ENCODE measurements around the gene COL9A1. TPM values are rescaled to one million over a fixed set of nuclear protein-coding genes. Genes with fewer than 3 reads are reported as not detected.
"Not testable (repeated sequence)": the region's sequence is repeated elsewhere in the genome, so short reads cannot be mapped to it uniquely, and the experiment has no call there.

COL9A1 gene
- total RNA-seq, 4 donors from 2014 or later: 0.10 TPM; not detected in 3

GRCh38 chr6:70337743-70338105 is 34.8 kb upstream of the COL9A1 start:
- TF ChIP-seq POLR2A (IDR thresholded peaks at IDR 0.05): no peak
- no peak for TF ChIP-seq CTCF (IDR thresholded peaks at IDR 0.05)
- DNase-seq (ENCODE audit: low spot score in 2 of 2): no peak
- no peak overlapping the region for H3K4me3 ChIP-seq (ENCODE audit: low read depth, poor library complexity, severe bottlenecking)
- intact Hi-C loops (cut with DNase I; ENCODE audit: low total_unique reads): no loop called here
- WGBS, 2 donors: 84 to 92% methylated on average over 3 of the region's 3 CpGs

- no peak overlapping the region for H3K4me3 ChIP-seq (ENCODE audit: low read depth, poor library complexity, severe bottlenecking)
- no peak for DNase-seq (ENCODE audit: low spot score in 2 of 2)
- intact Hi-C loops (cut with DNase I; ENCODE audit: low total_unique reads): no loop called here
- no peak for TF ChIP-seq POLR2A (IDR thresholded peaks at IDR 0.05)
- 71 to 85% methylated on average over 7 of the region's 7 CpGs for WGBS, 2 donors
Observed at GRCh38 chr6:70336996-70337742, 34.3 kb upstream of the COL9A1 start.

GRCh38 chr6:70327036-70327435 is 24.2 kb upstream of the COL9A1 start:
- DNase-seq (ENCODE audit: low spot score in 2 of 2): no peak
- no peak overlapping the region for H3K4me3 ChIP-seq (ENCODE audit: low read depth, poor library complexity, severe bottlenecking)
- WGBS, 2 donors: 61 to 69% methylated on average over 4 of the region's 4 CpGs
- TF ChIP-seq POLR2A (IDR thresholded peaks at IDR 0.05) (no peak), CTCF (IDR thresholded peaks at IDR 0.05) (no peak)
- intact Hi-C loops (cut with DNase I; ENCODE audit: low total_unique reads): no loop called here

- no peak overlapping the region for H3K4me3 ChIP-seq (ENCODE audit: low read depth, poor library complexity, severe bottlenecking)
- TF ChIP-seq POLR2A (IDR thresholded peaks at IDR 0.05) (no peak), CTCF (IDR thresholded peaks at IDR 0.05) (no peak)
- intact Hi-C loops (cut with DNase I; ENCODE audit: low total_unique reads): no loop called here
- DNase-seq (ENCODE audit: low spot score in 2 of 2): no peak
Observed at GRCh38 chr6:70325009-70325408, 22.1 kb upstream of the COL9A1 start.

- DNase-seq (ENCODE audit: low spot score in 2 of 2); intact Hi-C loops (cut with DNase I; ENCODE audit: low total_unique reads); H3K4me3 ChIP-seq (ENCODE audit: low read depth, poor library complexity, severe bottlenecking): not testable (repeated sequence)
- 92% methylated on average over 12 of the region's 12 CpGs for WGBS, 2 donors
Observed at GRCh38 chr6:70317799-70318198, 14.9 kb upstream of the COL9A1 start.

- DNase-seq (ENCODE audit: low spot score in 2 of 2): no peak
- no peak overlapping the region for H3K4me3 ChIP-seq (ENCODE audit: low read depth, poor library complexity, severe bottlenecking)
- intact Hi-C loops (cut with DNase I; ENCODE audit: low total_unique reads): no loop called here
- 45 to 63% methylated on average over 2 of the region's 2 CpGs for WGBS, 2 donors
- TF ChIP-seq POLR2A (IDR thresholded peaks at IDR 0.05): no peak
Observed at GRCh38 chr6:70315079-70315751, 12.3 kb upstream of the COL9A1 start.

GRCh38 chr6:70314296-70314695 is 11.4 kb upstream of the COL9A1 start:
- 27 to 34% methylated on average over 4 of the region's 4 CpGs for WGBS, 2 donors
- DNase-seq (ENCODE audit: low spot score in 2 of 2): no peak
- H3K4me3 ChIP-seq (ENCODE audit: low read depth, poor library complexity, severe bottlenecking): no peak overlapping the region
- intact Hi-C loops (cut with DNase I; ENCODE audit: low total_unique reads): no loop called here
- TF ChIP-seq CTCF (IDR thresholded peaks at IDR 0.05) (no peak), POLR2A (IDR thresholded peaks at IDR 0.05) (no peak)
